HEK293 (cell line): Measurements from ENCODE around the gene ROPN1L.

ENCODE experiments used
- CTCF ChIA-PET: fragments of 350-600 bp; formaldehyde crosslinking; extraction: SDS; loops from one replicate; lab custom pipeline; 2021; ENCODE audit warnings: antibody characterized with exemption; lab: Yijun Ruan, JAX
- POLR2A ChIA-PET: fragments of 300-600 bp; formaldehyde crosslinking; extraction: SDS; loops from one replicate; lab custom pipeline; 2020; ENCODE audit warnings: antibody characterized with exemption, inconsistent platforms; lab: Yijun Ruan, JAX
- H3K27ac ChIP-seq: fragments of 200-500 bp; sonication (Bioruptor generic); 2 replicates; pipeline ENCODE4 v1.5.1; 2014; ENCODE audit warnings: low read depth, low read length, control low read depth, inconsistent platforms; ENCODE audit errors: extremely low read depth
- H3K36me3 ChIP-seq, 2 experiments: fragments of 200-500 bp in 1 of 2; sonication (Bioruptor generic) in 1 of 2; 1 replicate in 1 of 2; 2 replicates in 1 of 2; pipeline ENCODE4 v1.5.1; 2014 to 2017; ENCODE audit warnings: inconsistent platforms in 2 of 2, low read length in 2 of 2; ENCODE audit not compliant: control insufficient read depth in 2 of 2, insufficient read depth in 1 of 2
- H3K4me1 ChIP-seq: fragments of 200-500 bp; sonication (Bioruptor generic); 2 replicates; pipeline ENCODE4 v1.5.1; 2014; ENCODE audit warnings: mild to moderate bottlenecking, low read length, inconsistent platforms; ENCODE audit not compliant: control insufficient read depth, insufficient read depth
- H3K4me3 ChIP-seq: 2 replicates; pipeline ENCODE4 v1.5.1; 2011; ENCODE audit warnings: low read depth, mild to moderate bottlenecking, control low read depth, low read length, moderate library complexity
- H3K9me3 ChIP-seq: fragments of 200-500 bp; sonication (Bioruptor generic); 2 replicates; pipeline ENCODE4 v1.5.1; 2014; ENCODE audit warnings: low read depth, low read length, inconsistent platforms; ENCODE audit not compliant: control insufficient read depth, insufficient read depth
- BCL11B ChIP-seq: fragments of 450-650 bp; formaldehyde crosslinking; IDR thresholded peaks from 2 replicates; pipeline ENCODE4 v1.5.1; 2016; ENCODE audit warnings: low read depth, missing biosample characterization, missing genetic modification characterization
- GFI1B ChIP-seq: fragments of 450-650 bp; formaldehyde crosslinking; IDR thresholded peaks from 2 replicates; pipeline ENCODE4 v1.5.1; 2016; ENCODE audit warnings: missing biosample characterization, missing genetic modification characterization
- KLF1 ChIP-seq: fragments of 450-650 bp; formaldehyde crosslinking; IDR thresholded peaks from 2 replicates; pipeline ENCODE4 v1.5.1; 2016; ENCODE audit warnings: missing biosample characterization, missing genetic modification characterization
- KLF10 ChIP-seq: fragments of 450-650 bp; IDR thresholded peaks from 2 replicates; pipeline ENCODE4 v1.5.1; 2018; ENCODE audit warnings: missing biosample characterization, mild to moderate bottlenecking, missing genetic modification characterization
- MZF1 ChIP-seq: fragments of 450-650 bp; formaldehyde crosslinking; IDR thresholded peaks from 2 replicates; pipeline ENCODE4 v1.5.1; 2017; ENCODE audit warnings: missing biosample characterization, missing genetic modification characterization, borderline replicate concordance
- PRDM1 ChIP-seq: fragments of 450-650 bp; formaldehyde crosslinking; IDR thresholded peaks from 2 replicates; pipeline ENCODE4; 2016; ENCODE audit warnings: missing biosample characterization, missing genetic modification characterization
- SCRT1 ChIP-seq: fragments of 450-650 bp; formaldehyde crosslinking; IDR thresholded peaks from 2 replicates; pipeline ENCODE4 v1.5.1; 2016; ENCODE audit warnings: missing biosample characterization, missing genetic modification characterization, borderline replicate concordance
- SP7 ChIP-seq: fragments of 450-650 bp; formaldehyde crosslinking; IDR thresholded peaks from 2 replicates; pipeline ENCODE4 v1.5.1; 2016; ENCODE audit warnings: missing biosample characterization, missing genetic modification characterization
- ZNF184 ChIP-seq: fragments of 450-650 bp; IDR thresholded peaks from 2 replicates; pipeline ENCODE4 v1.5.1; 2018; ENCODE audit warnings: missing biosample characterization, mild to moderate bottlenecking, missing genetic modification characterization
- ZNF2 ChIP-seq: fragments of 450-650 bp; formaldehyde crosslinking; IDR thresholded peaks from 2 replicates; pipeline ENCODE4 v1.5.1; 2016; ENCODE audit warnings: missing biosample characterization, missing genetic modification characterization
- ZNF202 ChIP-seq: fragments of 450-650 bp; formaldehyde crosslinking; IDR thresholded peaks from 2 replicates; pipeline ENCODE4 v1.5.1; 2016; ENCODE audit warnings: missing biosample characterization, missing genetic modification characterization, borderline replicate concordance
- ZNF37A ChIP-seq: fragments of 450-650 bp; IDR thresholded peaks from 2 replicates; pipeline ENCODE4 v1.5.1; 2018; ENCODE audit warnings: missing biosample characterization, missing genetic modification characterization
- ZNF394 ChIP-seq: fragments of 450-650 bp; formaldehyde crosslinking; IDR thresholded peaks from 2 replicates; pipeline ENCODE4 v1.5.1; 2016; ENCODE audit warnings: missing biosample characterization, missing genetic modification characterization, mild to moderate bottlenecking, moderate library complexity, borderline replicate concordance
- ZNF473 ChIP-seq: fragments of 450-650 bp; formaldehyde crosslinking; IDR thresholded peaks from 2 replicates; pipeline ENCODE4 v1.5.1; 2017; ENCODE audit warnings: missing biosample characterization, missing genetic modification characterization
- ZNF530 ChIP-seq: fragments of 450-650 bp; formaldehyde crosslinking; IDR thresholded peaks from 2 replicates; pipeline ENCODE4 v1.5.1; 2016; ENCODE audit warnings: low read depth, missing biosample characterization, missing genetic modification characterization
- ZNF660 ChIP-seq: fragments of 450-650 bp; IDR thresholded peaks from 2 replicates; pipeline ENCODE4 v1.5.1; 2018; ENCODE audit warnings: missing biosample characterization, mild to moderate bottlenecking, missing genetic modification characterization
- ZSCAN23 ChIP-seq: fragments of 450-650 bp; formaldehyde crosslinking; IDR thresholded peaks from 2 replicates; pipeline ENCODE4 v1.5.1; 2016; ENCODE audit warnings: missing biosample characterization, missing genetic modification characterization
- TF ChIP-seq, protein P1 (sequence below): fragments of 450-650 bp; formaldehyde crosslinking; optimal IDR thresholded peaks from 2 replicates; pipeline ENCODE3; 2016; ENCODE audit warnings: missing biosample characterization, mild to moderate bottlenecking, missing genetic modification characterization
- TF ChIP-seq, protein P2 (sequence below): fragments of 450-650 bp; formaldehyde crosslinking; IDR thresholded peaks from 2 replicates; pipeline ENCODE4 v1.5.1; 2016; ENCODE audit warnings: missing biosample characterization, missing genetic modification characterization, borderline replicate concordance
- TF ChIP-seq, protein P3 (sequence below): fragments of 450-650 bp; formaldehyde crosslinking; IDR thresholded peaks from 2 replicates; pipeline ENCODE4 v1.5.1; 2016; ENCODE audit warnings: missing biosample characterization, missing genetic modification characterization, low read depth
- TF ChIP-seq, protein P4 (sequence below): fragments of 450-650 bp; formaldehyde crosslinking; IDR thresholded peaks from 2 replicates; pipeline ENCODE4 v1.5.1; 2016; ENCODE audit warnings: missing biosample characterization, missing genetic modification characterization, low read depth
- TF ChIP-seq, protein P5 (sequence below): fragments of 450-650 bp; formaldehyde crosslinking; conservative IDR thresholded peaks from 2 replicates; pipeline ENCODE4 v1.5.1; 2016; ENCODE audit warnings: low read depth, missing biosample characterization, missing genetic modification characterization

ROPN1L gene

DNA sequence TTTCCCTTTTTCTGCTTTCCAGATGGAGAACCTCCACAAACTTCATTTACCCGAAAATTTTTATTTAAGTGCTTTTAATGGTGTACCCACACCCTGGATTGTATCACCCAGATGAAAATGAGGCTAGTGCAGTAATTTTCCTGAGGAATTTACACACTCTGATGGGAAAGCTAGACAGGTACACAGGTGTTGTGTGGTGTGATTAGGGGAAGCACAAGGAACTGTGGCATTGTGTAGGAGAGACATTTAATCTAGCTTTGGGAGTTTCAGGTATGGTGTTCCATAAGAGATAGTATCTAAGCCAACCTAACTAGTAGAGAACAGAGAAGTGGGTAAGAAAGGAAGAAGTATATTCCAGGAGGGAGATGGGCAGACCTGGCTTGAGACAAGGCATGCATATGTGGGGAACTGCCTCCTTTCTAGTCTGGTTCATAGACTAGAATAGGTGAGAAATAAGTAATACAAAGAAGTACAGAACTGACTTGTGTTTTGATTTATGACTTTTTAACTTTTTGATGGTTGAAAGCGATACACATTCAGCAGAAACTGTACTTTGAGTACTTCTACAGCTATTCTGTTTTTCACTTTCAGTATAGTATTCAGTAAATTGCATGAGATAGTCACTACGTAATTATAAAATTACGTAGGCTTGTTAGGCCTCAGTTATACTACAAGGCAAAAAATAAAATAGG, 22.9 kb upstream of the ROPN1L start:
- CTCF ChIA-PET = interaction anchor here (0.6 to 1.2 kb wide), 5 partner anchors 24 to 271 kb away, joined by 3 to 4 read pairs (median 4); no protein-coding TSS in a partner anchor
- POLR2A ChIA-PET = interaction anchor here (0.6 to 0.7 kb wide), 3 partner anchors 26 to 65 kb away, joined by 3 to 4 read pairs (median 3); partner anchors contain the start of gene MARCHF6

DNA sequence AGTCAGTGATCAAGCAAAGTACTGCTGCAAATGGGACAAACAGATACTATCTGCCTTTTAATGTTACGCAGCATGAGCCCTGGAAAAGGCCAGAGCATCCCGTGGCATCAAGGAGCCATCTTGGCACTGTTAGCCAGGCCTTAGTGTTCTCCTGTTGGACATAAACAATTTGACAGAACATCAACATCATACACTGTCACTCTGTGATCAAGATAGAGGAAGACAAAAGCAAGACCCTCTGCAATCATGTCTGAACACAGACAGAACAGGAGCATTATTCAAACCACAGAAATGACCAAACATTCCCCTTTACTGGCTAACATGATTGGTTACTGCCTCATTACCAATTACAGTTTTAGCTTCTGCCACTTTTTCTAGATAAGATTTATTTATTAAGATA, 21.2 kb upstream of the ROPN1L start:
- no peaks in the 10 kb centered on the region for H3K9me3 ChIP-seq
- no peak overlapping the region for H3K27ac ChIP-seq
- ChIA-PET CTCF (interaction anchor here (0.8 to 1.3 kb wide), 2 partner anchors 8 to 137 kb away, joined by 4 read pairs; no protein-coding TSS in a partner anchor), POLR2A (interaction anchor here (1.4 kb wide), 1 partner anchor 67 kb away, joined by 3 read pairs; the partner anchor contains the start of gene MARCHF6)
- no peaks in the 10 kb centered on the region for H3K4me1 ChIP-seq
- peaks cover 71 to 90% of the 10 kb centered on the region in 2 experiments for H3K36me3 ChIP-seq
- H3K4me3 ChIP-seq = no peak overlapping the region
- TF ChIP-seq, protein P1, sequence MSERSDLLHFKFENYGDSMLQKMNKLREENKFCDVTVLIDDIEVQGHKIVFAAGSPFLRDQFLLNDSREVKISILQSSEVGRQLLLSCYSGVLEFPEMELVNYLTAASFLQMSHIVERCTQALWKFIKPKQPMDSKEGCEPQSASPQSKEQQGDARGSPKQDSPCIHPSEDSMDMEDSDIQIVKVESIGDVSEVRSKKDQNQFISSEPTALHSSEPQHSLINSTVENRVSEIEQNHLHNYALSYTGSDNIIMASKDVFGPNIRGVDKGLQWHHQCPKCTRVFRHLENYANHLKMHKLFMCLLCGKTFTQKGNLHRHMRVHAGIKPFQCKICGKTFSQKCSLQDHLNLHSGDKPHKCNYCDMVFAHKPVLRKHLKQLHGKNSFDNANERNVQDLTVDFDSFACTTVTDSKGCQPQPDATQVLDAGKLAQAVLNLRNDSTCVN (tag by site-specific recombination) = no peak
- TF ChIP-seq, protein P2, sequence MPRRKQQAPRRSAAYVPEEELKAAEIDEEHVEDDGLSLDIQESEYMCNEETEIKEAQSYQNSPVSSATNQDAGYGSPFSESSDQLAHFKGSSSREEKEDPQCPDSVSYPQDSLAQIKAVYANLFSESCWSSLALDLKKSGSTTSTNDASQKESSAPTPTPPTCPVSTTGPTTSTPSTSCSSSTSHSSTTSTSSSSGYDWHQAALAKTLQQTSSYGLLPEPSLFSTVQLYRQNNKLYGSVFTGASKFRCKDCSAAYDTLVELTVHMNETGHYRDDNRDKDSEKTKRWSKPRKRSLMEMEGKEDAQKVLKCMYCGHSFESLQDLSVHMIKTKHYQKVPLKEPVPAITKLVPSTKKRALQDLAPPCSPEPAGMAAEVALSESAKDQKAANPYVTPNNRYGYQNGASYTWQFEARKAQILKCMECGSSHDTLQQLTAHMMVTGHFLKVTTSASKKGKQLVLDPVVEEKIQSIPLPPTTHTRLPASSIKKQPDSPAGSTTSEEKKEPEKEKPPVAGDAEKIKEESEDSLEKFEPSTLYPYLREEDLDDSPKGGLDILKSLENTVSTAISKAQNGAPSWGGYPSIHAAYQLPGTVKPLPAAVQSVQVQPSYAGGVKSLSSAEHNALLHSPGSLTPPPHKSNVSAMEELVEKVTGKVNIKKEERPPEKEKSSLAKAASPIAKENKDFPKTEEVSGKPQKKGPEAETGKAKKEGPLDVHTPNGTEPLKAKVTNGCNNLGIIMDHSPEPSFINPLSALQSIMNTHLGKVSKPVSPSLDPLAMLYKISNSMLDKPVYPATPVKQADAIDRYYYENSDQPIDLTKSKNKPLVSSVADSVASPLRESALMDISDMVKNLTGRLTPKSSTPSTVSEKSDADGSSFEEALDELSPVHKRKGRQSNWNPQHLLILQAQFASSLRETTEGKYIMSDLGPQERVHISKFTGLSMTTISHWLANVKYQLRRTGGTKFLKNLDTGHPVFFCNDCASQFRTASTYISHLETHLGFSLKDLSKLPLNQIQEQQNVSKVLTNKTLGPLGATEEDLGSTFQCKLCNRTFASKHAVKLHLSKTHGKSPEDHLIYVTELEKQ (tag by site-specific recombination) = no peak
- TF ChIP-seq ZNF394 (tag by site-specific recombination) (no peak), ZNF202 (tag by site-specific recombination) (no peak), ZNF530 (tag by site-specific recombination) (no peak), GFI1B (no peak), SCRT1 (tag by site-specific recombination) (no peak), KLF1 (tag by site-specific recombination) (no peak), ZNF184 (tag by site-specific recombination) (no peak), ZNF473 (tag by site-specific recombination) (no peak)
- TF ChIP-seq, protein P3, sequence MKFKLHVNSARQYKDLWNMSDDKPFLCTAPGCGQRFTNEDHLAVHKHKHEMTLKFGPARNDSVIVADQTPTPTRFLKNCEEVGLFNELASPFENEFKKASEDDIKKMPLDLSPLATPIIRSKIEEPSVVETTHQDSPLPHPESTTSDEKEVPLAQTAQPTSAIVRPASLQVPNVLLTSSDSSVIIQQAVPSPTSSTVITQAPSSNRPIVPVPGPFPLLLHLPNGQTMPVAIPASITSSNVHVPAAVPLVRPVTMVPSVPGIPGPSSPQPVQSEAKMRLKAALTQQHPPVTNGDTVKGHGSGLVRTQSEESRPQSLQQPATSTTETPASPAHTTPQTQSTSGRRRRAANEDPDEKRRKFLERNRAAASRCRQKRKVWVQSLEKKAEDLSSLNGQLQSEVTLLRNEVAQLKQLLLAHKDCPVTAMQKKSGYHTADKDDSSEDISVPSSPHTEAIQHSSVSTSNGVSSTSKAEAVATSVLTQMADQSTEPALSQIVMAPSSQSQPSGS = no peak
- TF ChIP-seq, protein P4, sequence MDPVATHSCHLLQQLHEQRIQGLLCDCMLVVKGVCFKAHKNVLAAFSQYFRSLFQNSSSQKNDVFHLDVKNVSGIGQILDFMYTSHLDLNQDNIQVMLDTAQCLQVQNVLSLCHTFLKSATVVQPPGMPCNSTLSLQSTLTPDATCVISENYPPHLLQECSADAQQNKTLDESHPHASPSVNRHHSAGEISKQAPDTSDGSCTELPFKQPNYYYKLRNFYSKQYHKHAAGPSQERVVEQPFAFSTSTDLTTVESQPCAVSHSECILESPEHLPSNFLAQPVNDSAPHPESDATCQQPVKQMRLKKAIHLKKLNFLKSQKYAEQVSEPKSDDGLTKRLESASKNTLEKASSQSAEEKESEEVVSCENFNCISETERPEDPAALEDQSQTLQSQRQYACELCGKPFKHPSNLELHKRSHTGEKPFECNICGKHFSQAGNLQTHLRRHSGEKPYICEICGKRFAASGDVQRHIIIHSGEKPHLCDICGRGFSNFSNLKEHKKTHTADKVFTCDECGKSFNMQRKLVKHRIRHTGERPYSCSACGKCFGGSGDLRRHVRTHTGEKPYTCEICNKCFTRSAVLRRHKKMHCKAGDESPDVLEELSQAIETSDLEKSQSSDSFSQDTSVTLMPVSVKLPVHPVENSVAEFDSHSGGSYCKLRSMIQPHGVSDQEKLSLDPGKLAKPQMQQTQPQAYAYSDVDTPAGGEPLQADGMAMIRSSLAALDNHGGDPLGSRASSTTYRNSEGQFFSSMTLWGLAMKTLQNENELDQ (tag by site-specific recombination) = no peak

More for the DNA sequence above, 22.9 kb upstream of the ROPN1L start:
- Histone ChIP-seq H3K36me3 (peaks cover 74 to 92% of the 10 kb centered on the region in 2 experiments), H3K4me3 (no peak overlapping the region), H3K9me3 (no peaks in the 10 kb centered on the region), H3K27ac (no peak overlapping the region), H3K4me1 (no peaks in the 10 kb centered on the region)
- TF ChIP-seq MZF1 = no peak
- TF ChIP-seq, protein P5, sequence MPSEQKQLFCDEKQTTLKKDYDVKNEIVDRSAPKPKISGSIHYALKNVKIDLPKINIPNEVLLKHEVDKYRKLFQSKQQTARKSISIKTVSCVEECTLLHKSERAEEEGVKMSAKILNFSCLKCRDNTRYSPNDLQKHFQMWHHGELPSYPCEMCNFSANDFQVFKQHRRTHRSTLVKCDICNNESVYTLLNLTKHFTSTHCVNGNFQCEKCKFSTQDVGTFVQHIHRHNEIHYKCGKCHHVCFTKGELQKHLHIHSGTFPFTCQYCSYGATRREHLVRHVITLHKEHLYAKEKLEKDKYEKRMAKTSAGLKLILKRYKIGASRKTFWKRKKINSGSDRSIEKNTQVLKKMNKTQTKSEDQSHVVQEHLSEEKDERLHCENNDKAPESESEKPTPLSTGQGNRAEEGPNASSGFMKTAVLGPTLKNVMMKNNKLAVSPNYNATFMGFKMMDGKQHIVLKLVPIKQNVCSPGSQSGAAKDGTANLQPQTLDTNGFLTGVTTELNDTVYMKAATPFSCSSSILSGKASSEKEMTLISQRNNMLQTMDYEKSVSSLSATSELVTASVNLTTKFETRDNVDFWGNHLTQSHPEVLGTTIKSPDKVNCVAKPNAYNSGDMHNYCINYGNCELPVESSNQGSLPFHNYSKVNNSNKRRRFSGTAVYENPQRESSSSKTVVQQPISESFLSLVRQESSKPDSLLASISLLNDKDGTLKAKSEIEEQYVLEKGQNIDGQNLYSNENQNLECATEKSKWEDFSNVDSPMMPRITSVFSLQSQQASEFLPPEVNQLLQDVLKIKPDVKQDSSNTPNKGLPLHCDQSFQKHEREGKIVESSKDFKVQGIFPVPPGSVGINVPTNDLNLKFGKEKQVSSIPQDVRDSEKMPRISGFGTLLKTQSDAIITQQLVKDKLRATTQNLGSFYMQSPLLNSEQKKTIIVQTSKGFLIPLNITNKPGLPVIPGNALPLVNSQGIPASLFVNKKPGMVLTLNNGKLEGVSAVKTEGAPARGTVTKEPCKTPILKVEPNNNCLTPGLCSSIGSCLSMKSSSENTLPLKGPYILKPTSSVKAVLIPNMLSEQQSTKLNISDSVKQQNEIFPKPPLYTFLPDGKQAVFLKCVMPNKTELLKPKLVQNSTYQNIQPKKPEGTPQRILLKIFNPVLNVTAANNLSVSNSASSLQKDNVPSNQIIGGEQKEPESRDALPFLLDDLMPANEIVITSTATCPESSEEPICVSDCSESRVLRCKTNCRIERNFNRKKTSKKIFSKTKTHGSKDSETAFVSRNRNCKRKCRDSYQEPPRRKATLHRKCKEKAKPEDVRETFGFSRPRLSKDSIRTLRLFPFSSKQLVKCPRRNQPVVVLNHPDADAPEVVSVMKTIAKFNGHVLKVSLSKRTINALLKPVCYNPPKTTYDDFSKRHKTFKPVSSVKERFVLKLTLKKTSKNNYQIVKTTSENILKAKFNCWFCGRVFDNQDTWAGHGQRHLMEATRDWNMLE (tag by site-specific recombination) = no peak
- no peak for TF ChIP-seq ZSCAN23 (tag by site-specific recombination)
- no peak for TF ChIP-seq PRDM1 (tag by site-specific recombination)
- no peak for TF ChIP-seq ZNF37A (tag by site-specific recombination)
- no peak for TF ChIP-seq ZNF660 (tag by site-specific recombination)
- TF ChIP-seq ZNF2 (tag by site-specific recombination) = no peak
- TF ChIP-seq KLF10 (tag by site-specific recombination) = no peak
- TF ChIP-seq SP7 = no peak
- TF ChIP-seq BCL11B (tag by site-specific recombination) = no peak
